ENCODE data around the gene ZYG11A.

The ZYG11A gene

DNA sequence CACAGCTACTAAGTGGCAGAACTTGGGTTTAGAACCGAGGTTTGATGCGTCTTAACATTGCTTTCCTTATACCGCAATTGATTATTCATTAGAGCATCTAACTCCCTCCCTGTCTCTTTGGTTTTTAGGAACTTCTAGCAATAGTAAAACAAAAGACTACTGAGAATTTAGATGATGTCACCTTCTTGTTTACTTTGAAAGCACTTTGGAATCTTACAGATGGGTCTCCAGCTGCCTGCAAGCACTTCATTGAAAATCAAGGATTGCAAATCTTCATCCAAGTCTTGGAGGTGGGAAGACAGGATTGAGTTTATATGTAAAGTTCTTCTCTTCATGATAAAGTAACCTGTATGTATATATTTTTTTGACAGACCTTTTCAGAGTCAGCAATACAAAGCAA is 35.0 kb downstream of the ZYG11A start:
- no peak for DNase-seq

DNA sequence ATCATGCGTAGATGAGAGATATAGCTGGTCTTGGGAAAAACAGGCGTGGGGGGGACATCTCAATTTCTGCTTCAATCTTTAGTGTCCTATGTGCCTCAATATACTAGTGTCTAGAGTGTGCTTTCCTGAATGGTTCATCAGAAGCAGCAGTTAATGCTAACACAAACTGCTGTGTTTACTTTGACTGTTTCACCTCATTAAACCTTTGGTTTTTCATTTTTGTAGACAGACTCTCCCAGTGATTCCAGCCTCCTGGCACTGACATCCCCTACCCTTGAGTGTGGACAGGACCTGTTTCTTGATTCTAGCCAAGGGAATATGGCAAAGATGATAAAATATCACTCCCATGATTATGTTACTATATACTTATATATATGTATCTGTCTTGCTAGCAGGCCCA is 37.6 kb downstream of the ZYG11A start:
- no peak for DNase-seq

DNA sequence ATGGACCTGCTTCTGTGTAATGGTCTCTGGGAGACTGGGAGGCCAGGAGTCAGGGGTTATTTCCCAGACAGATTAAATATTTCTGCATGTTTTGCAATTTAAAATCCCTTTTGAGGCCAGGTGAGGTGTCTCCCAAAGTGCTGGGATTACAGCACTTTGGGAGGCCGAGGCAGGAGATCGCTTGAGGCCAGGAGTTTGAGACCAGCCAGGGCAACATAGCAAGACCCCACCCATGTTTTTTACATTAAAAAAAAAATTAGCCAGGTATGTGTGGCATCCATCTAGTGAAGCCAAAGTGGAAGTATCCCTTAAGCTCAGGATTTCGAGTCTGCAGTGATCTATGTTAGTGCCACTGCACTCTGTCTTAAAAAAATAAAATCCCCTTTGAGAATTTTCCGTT is 44.9 kb downstream of the ZYG11A start:
- DNase-seq = no peak

DNA sequence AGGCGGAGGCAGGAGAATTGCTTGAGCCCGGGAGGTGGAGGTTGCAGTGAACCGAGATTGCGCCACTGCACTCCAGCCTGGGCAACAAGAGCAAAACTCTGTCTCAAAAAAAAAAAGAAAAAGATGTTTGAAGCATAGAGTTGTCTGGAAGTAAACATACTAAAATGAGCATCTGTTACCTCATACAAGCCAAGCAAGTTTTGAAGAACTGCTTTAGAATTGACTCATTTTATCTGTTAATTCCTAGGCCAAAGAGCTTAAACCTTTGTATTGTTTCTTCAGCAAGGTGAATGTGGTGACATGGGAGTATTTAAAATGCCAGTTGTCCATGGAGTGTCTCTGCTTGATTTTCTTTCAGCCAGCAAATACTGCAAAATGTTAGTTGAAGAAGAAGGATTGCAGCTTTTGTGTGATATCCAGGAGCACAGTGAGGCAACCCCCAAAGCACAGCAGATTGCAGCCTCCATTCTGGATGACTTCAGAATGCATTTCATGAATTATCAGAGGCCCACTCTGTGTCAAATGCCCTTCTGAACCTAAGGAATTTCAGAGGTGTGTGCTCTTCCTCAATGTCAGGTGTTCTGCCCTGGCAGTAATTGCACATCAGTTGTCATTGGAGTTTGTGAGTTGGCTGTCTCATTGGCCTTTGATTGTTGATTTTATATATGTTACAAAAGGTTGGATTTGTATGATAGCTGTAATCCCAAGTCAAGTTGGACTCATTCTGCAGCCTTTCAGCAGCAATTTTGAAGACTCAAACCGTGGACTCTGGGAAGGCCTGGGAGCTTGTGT is 50.1 kb downstream of the ZYG11A start:
- no peak for DNase-seq

DNA sequence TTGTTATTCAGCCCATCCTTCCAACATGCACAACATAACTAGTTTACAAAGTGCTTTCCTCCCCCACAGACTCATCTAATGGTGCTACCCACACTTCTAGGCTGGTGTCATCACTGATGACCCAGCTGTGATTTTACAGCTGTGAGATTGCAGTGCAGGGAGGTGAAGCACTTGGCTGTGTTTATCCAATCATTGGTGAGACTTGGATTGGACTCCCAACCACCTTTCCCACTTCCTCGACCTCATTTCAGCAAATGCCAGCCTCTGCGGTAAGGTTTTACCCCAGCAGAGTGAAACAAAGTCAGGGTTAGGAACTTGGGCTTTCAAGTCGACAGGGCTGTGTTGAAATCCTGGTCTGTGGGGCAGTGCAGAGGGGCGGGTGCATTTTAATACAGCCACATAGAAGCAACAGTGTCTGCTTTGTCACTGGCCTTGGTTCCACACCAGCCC is 56.9 kb downstream of the ZYG11A start:
- no peak for DNase-seq

DNA sequence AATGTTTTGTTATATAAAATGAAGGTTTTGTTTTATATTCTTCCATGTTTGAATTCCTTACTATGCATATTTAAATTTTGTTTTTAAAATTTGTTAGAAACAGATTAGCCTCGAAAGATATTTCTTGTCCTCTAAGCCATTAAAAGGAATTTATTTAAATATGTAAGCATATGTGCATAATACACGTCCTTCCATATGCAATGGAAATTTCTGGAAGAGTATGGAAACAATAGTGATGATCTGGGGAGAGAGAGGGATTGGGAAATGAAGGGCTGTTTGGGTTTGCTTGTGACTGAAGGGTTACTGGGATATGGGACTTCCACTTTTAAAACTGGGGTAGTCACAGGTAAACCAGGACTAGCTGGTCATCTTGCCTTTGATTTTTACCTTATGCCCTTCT is 57.8 kb downstream of the ZYG11A start:
- no peak for DNase-seq

DNA sequence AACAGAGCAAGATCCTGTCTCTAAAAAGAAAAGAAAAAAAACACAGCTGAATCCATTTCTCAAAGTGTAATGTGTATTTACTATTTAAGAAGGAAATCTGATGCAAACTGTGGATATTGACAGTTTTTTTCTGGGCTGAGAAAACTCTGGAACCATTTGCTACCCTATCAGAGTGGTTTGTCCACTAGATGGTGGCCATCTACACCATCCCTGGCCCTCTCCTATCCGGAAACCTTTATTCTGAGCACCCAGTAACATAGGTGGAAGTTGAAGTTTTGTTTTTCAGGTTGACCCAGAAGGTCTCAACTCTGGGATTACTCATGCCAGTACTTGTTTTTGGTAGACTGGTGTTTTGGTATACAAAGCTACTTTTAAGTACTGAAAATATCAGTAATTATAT is 58.8 kb downstream of the ZYG11A start:
- no peak for DNase-seq

DNA sequence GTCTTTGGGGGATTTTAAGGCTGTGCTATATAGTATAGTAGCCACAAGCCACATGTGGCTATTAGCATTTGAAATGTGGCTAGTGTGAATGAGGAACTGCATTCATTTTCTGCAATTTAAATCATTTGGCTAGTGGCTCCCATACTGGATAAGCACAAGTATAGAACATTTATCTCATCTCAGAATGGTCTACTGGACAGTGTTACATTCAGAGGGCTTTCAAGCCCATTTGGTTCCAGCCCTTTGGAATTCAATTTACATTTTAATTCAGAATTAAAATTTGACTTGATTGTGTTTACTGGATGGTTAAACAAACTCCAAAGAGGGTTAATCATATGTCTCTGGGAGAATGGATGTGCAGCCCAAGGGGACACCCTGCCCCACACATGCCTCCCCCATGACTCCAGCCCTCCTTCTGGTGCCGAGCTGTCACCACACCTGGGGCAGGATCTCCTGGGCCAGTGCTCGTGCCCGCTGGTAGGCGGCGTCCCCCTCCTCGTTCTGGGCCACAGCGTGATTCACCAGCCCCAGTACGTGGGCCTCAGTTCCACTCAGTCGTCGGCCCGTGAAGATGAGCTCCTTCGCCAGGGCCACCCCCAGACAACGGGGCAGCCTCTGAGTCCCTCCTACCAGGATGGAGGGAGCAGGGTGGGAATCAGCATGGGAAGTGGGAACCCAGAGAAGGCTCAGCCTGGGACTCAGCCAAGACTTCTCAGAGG is 61.8 kb downstream of the ZYG11A start:
- DNase-seq = no peak

DNA sequence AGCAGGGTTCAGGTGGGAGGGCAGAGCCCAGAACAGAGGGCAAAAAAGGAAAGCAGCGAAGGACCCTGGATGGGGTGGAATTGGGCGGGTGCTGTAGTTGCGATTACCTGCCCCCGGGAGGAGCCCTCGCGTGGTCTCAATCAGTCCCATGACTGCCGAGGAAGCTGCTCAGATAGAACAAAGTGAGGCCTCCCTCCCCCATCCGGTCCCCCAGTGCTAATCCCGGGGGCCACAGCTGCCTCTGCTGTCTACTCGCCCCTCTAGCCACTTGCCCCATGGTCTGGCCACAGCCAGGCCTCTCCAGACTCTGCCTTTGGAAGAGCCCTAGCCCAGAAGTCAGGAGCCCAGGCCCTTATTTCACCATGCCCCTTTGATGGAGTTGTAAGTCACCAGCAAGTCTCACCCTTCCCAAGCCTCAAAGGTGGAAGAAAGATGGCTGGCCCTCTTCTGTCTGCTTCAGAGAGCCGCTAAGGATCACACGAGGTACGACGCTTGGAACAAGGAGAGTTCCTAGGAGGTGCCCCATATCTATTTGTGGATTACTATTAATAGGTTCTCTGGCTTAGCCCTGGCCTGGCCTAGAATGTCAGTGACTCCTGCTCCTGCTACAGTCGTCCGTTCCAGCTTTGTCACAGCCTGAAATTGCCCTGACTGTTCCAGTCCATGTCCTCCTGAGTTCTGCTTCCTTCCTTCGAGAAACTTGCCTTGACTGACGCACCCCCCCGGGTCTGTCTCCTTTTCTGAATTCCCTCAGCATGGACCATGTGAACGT is 62.6 kb downstream of the ZYG11A start:
- peak in 1 of 5 experiments; percentile 55 for DNase-seq

DNA sequence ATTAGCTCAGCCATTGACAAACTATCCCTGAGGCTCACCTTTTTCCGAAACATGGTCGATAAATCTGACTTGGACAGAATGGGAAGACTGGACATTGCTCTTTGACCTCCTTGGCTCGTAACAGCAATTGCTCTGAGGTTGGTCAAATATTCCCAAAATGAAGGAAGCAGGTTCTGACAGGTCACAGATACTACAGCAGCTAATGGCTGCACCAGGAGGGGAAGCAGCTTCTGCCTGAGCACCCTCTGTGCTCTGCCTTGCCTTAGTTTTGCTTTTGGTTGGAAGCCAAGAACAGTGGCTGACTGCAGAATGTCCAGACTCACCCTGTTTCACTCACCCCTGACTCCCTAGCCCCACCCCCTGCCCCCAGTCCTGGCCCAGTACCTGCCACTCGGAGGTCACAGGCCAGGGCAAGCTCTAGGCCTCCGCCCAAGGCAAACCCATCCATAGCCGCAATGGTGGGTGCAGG is 63.6 kb downstream of the ZYG11A start:
- no peak for DNase-seq

DNA sequence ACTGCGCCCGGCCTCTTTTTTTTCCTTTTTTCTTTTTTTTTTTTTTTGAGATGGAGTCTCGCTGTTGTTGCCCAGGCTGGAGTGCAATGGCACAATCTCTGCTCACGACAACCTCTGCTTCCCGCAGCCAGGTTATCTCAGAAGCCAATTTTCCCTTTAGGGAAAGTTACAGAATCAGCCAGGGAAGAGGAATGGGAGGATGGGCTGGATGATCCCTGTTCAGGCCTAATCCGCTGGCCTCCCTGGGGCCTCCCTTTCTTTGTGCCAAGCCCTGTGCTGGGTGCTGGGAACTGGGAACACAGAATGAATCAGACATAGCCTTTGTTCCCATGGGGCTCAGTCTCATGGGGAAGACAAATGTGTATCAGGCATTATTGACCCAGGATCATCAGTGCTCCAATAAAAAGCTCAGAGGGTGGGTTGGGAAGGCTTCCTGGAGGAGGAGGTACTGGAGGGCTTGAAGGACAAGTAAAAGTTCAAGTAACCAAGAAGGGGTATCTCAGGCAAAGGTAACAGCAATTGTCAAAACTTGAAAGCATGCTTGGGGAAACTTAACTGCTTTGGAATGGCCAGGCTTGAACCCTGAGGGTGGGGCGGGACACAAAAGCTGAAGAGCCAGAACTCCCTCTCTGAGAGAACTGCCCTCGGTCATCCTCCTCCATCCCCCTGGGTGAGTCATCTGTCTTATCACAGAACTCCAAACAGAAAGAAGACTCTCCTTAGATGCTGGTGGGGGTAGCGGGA is 64.7 kb downstream of the ZYG11A start:
- no peak for DNase-seq

DNA sequence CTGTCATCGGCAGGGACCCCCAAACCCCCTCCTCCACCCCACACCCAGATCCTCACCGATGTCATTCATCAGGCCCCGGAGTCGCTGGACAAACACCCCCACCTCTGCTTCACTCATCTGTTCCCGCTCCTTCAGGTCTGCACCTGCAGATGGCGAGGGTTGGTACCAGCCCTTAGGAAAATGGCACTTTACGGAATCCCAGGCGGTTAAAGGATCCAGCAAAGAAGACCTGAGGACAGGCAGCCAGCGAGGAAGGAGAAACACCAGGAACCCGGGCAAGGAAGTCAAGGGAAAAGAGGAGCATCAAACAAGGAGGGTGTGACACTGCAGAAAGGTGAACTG is 65.2 kb downstream of the ZYG11A start:
- no peak for DNase-seq

DNA sequence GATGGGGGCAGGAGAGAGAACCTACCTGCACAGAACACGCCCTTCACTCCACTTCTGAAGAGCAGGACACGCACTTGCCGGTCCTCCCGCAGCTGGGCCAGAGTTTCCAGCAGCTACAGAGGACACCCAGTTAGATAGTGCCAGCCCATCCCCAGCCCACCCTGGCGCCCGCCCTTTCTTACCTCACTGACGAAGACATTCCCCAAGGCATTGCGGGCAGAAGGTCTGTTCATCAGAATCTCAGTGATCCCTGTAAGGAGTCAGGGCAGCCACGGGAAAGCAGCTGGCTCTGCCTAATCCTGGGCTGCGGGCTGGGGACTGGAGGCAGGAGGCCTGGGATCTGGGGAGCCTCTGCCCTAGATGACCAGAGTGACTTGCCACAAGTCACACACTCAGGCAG is 69.0 kb downstream of the ZYG11A start:
- no peak for DNase-seq

DNA sequence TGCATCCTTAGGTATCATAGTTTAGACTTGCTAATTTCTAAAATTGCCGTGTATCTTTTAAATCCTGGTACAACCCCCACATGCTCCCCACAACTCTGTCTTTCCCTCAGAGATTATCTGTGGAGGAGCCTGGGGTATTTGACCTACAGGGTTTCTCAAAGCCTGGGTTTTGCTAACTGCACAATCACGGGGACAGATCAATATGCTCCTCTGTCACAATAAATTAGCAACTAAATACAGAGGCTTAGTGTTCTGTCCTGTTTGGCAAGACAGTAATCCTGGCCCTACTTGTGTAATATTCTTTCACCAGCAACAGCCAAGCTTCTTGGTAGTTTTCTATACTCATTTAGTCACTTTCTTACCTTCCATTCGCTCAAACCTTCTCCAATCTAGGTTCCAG is 70.5 kb downstream of the ZYG11A start:
- DNase-seq = no peak

DNA sequence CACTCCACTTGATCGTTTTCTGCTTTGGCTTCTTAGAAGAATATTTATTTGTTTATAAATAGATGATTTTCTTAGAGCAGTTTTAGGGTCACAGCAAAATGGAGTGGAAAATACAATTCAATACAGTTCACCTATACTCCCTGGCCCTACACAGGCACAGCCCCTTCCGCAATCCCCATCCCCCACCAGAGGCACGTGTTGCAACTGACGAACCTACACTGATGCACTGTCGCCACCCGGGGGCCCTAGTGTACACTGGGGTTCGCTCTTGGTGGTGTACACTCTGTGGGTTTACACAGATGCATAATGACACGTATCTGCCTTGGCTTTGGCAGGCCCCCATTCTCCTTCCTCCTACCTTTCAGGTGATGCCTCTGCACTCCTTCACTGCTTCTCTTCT is 71.0 kb downstream of the ZYG11A start:
- DNase-seq = peak in 1 of 5 experiments; percentile 24

DNA sequence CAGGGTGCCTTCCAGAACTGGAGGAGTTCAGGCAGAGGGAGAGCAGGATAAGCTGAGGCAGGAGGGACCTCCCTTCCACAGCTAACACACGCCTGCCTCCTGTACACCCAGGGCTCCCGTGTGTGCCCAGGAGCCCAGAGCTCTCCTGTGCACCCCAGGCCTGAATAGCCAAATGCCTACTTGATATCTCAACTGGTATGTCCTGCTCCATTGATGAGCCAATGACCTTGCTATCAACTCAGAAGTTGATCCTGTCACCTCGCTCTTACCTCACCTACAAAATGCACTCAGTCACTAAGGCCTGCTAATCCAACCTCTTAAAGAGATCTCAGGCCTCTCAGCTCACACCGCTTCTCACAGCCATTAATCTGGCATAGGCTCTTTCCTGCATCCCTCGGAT is 71.9 kb downstream of the ZYG11A start:
- no peak for DNase-seq

DNA sequence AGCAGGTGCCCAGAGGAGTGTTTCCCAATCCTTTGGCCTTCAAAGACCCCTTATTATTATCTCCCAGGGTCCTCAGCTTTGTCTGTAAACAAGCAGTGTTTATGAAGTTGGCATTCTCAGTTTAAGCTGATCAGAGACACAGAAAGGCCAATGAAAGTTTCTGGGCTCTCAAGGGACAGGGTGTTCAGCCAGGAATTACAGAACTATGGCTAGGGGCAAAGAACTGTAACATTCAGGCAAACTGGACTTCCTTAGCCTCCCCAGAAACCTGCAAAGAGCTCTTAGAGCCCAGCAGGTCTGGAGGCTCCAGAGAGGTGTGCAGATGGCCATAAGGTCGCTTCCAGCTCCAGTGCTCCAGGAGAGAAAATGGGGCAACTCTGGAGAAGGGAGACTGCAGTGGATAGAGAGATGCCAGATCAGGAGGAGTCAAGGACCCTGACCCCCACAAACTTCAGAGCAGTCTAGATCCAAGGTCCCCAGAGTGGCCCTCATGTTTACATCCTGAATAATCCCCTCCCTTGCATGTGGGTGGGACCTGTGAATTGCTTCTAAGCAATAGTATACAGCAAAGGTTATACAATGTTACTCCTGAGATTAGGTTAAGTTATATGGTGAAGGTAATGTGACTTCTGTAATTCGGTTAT is 72.8 kb downstream of the ZYG11A start:
- no peak for DNase-seq

DNA sequence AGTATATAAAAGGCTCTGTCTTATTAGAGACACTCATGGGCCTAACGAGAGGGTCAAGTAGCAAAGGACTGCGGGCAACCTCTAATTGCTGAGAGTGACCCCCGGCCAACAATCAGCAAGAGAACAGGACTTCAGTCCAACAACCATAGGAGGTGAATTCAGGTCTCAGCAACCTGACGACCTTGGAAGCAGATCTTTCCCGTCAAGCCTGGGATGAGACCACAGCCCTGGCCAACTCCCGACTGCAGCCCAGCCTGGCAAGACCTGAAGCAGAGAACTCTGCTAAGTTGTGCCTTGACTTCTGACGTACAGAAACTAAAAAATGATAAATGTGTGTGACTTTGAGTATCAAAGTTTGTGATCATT is 73.3 kb downstream of the ZYG11A start:
- DNase-seq = no peak

DNA sequence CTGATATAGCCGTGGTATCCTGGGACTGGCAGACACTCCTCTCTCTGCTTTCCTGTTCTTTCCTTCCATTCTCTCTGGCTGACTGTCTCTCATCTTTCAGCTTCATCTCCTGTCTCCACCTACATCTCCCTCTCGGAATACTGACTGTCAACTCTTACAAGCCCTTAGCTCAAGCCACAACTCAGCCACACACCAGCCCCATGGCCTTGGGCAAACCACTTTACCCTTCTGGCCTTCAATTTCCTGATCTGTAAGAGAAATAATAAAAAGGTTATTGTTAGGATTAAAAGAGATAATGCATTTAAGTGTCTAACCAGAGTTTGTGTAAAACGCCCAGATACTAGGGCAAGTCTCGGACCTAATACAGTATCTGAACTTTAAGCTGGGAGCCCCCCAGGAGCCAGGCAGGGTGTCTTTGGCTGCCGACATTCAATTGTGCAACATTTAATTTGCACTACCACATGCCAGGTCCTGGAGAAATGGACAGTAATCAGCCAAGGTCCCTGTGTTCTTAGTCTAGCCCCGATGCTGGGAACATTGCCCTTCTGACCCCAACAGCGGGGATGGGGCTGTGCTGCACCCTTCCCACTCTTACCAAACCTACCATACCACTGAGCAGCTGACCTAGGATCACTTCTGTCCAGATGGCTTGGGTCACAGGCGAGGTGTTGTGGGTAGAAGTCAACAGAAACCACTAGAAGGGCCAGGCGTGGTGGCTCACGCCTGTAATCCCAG is 73.8 kb downstream of the ZYG11A start:
- DNase-seq = no peak

DNA sequence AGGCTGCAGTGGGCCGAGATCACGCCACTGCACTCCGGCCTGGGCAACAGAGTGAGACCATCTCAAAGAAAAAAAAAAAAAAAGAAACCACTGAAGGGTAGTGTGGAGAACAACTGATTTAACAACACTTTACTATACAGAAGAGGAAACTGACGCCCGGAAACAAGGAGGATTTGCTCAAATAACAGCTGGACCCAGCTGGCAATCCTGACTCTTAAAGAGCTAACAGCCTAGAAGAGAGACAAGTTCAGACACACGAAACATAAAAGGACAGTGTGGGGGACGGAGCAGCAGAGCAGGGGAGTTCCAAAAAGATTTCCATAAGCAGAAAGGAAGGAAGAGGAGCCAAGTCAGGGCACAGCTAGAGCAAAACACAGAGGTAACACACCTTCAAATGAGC is 74.6 kb downstream of the ZYG11A start:
- no peak for DNase-seq

DNA sequence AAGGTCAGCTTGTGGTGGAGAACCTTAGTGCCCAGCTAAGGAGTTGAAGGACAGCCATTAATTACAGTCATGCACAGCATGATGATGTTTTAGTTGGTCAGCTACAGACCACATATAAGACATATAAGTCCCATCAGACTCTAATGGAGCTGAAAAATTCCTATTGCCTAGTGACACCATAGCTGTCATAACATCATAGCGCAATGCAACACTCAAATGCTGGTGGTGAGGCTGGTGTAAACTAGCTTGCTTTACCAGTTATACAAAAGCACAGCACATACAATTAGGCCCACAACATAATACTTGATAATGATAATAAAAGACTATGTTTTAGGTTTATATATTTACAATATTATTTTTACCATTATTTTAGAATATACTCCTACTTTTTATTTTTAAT is 75.0 kb downstream of the ZYG11A start:
- DNase-seq = no peak

DNA sequence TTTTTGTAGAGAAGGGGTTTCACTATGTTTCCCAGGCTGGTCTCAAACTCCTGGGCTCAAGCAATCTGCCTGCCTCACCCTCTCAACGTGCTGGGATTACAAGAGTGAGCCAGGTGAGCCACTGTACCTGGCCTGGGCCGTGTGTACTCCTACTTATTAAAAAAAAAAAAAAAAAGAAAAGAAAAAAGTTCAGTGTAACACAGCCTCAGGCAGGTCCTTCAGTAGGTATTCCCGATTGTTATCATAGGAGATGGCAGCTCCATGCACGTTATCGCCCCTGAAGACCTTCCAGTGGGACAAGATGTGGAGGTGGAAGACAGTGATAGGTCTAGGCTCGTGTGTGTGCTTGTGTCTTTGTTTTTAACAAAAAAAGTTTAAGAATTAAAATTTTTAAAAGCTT is 75.6 kb downstream of the ZYG11A start:
- DNase-seq = no peak
